IMR-90 (cell line): ENCODE results near the gene SLC25A22. TPM values are rescaled to one million over a fixed set of nuclear protein-coding genes. Genes with fewer than 3 reads are reported as not detected.

ENCODE experiments used
- ATAC-seq: fragments of 200-7000 bp; cut with Tn5 transposase; 2 replicates; pipeline ENCODE4 v1.9.1; 2020; ENCODE audit warnings: low read depth, mild to moderate bottlenecking, moderate library complexity
- Bru-seq: library from RNA; stranded (reverse); fragments of 400-500 nt; gene quantifications from one replicate; lab custom pipeline; 2021; lab: Mats Ljungman, UMichigan
- BruChase-seq, 2 experiments: library from RNA; stranded (reverse); fragments of 400-500 nt; gene quantifications; one replicate each; lab custom pipeline; 2021; lab: Mats Ljungman, UMichigan
- BruUV-seq: library from RNA; stranded (reverse); fragments of 400-500 nt; replicated peaks from 2 replicates; lab custom pipeline; 2021; lab: Mats Ljungman, UMichigan
- CTCF ChIA-PET: fragments of 300-600 bp; formaldehyde crosslinking; extraction: SDS; loops from one replicate; lab custom pipeline; 2021; ENCODE audit warnings: antibody characterized with exemption; lab: Yijun Ruan, JAX
- POLR2A ChIA-PET: fragments of 300-600 bp; sonication (Branson Sonifier 250); formaldehyde crosslinking; loops from one replicate; lab custom pipeline; 2022; ENCODE audit warnings: antibody characterized with exemption; ENCODE audit not compliant: unreplicated experiment; lab: Charles Lee
- DNase-seq: peaks from one replicate; pipeline ENCODE4 v3.0.0; 2013
- H2AFZ ChIP-seq: replicated peaks from 2 replicates; pipeline ENCODE3; 2013; ENCODE audit warnings: low read length, mild to moderate bottlenecking; ENCODE audit not compliant: poor library complexity
- H2AK5ac ChIP-seq: 2 replicates; pipeline ENCODE4 v1.6.1; 2013; ENCODE audit warnings: low read depth, low read length, inconsistent platforms
- H2AK9ac ChIP-seq: replicated peaks from 2 replicates; pipeline ENCODE3; 2013; ENCODE audit warnings: mild to moderate bottlenecking, low read depth, low read length, moderate library complexity; ENCODE audit not compliant: poor library complexity
- H2BK120ac ChIP-seq: 2 replicates; pipeline ENCODE4 v1.6.1; 2013; ENCODE audit warnings: low read depth, low read length, inconsistent platforms
- H2BK15ac ChIP-seq: 3 replicates; pipeline ENCODE4 v1.6.1; 2013; ENCODE audit warnings: low read depth, low read length, inconsistent platforms
- H2BK20ac ChIP-seq: 2 replicates; pipeline ENCODE4 v1.6.1; 2013; ENCODE audit warnings: low read depth, mild to moderate bottlenecking, inconsistent platforms, low read length, moderate library complexity
- H2BK5ac ChIP-seq: 2 replicates; pipeline ENCODE4 v1.6.1; 2013; ENCODE audit warnings: mild to moderate bottlenecking, low read depth, low read length, inconsistent platforms; ENCODE audit not compliant: poor library complexity, severe bottlenecking
- H3K14ac ChIP-seq: replicated peaks from 2 replicates; pipeline ENCODE4 v1.6.1; 2013; ENCODE audit warnings: low read depth, low read length, inconsistent platforms
- H3K18ac ChIP-seq: 2 replicates; pipeline ENCODE4 v1.6.1; 2013; ENCODE audit warnings: low read depth, low read length, control low read depth
- H3K23ac ChIP-seq: 2 replicates; pipeline ENCODE4 v1.6.1; 2013; ENCODE audit warnings: low read depth, low read length, inconsistent platforms
- H3K27ac ChIP-seq: 2 replicates; pipeline ENCODE4 v1.5.1; 2013; ENCODE audit warnings: mild to moderate bottlenecking, control low read depth, low read length; ENCODE audit not compliant: insufficient read depth
- H3K27me3 ChIP-seq: 2 replicates; pipeline ENCODE4 v1.6.1; 2013; ENCODE audit warnings: low read length; ENCODE audit not compliant: control insufficient read depth, insufficient read depth
- H3K36me3 ChIP-seq: 2 replicates; pipeline ENCODE4 v1.6.1; 2013; ENCODE audit warnings: low read length, mixed read lengths; ENCODE audit not compliant: control insufficient read depth, insufficient read depth
- H3K4ac ChIP-seq: 2 replicates; pipeline ENCODE4 v1.6.1; 2013; ENCODE audit warnings: low read depth, low read length, inconsistent platforms
- H3K4me1 ChIP-seq: 2 replicates; pipeline ENCODE4 v1.6.1; 2013; ENCODE audit warnings: low read length, mixed read lengths; ENCODE audit not compliant: control insufficient read depth, insufficient read depth
- H3K4me2 ChIP-seq: 2 replicates; pipeline ENCODE4 v1.6.1; 2013; ENCODE audit warnings: low read depth, mild to moderate bottlenecking, control low read depth, low read length, moderate library complexity
- H3K4me3 ChIP-seq: 2 replicates; pipeline ENCODE4 v1.5.1; 2013; ENCODE audit warnings: low read depth, mild to moderate bottlenecking, control low read depth, low read length, moderate library complexity; ENCODE audit not compliant: insufficient read depth
- H3K56ac ChIP-seq: 2 replicates; pipeline ENCODE4 v1.6.1; 2013; ENCODE audit warnings: low read length, inconsistent platforms; ENCODE audit not compliant: insufficient read depth; ENCODE audit errors: extremely low read depth
- H3K79me1 ChIP-seq, 2 experiments: 2 replicates each; pipeline ENCODE4 v1.6.1; 2013; ENCODE audit warnings: low read length in 2 of 2, inconsistent platforms in 1 of 2, low read depth in 1 of 2
- H3K9ac ChIP-seq: 2 replicates; pipeline ENCODE4 v1.6.1; 2013; ENCODE audit warnings: low read depth, low read length, control low read depth
- H3K9me1 ChIP-seq: 2 replicates; pipeline ENCODE4 v1.6.1; 2013; ENCODE audit warnings: low read length, inconsistent platforms; ENCODE audit not compliant: insufficient read depth
- H3K9me3 ChIP-seq: 2 replicates; pipeline ENCODE4 v1.6.1; 2013; ENCODE audit warnings: low read length; ENCODE audit not compliant: control insufficient read depth, insufficient read depth
- H4K20me1 ChIP-seq: 2 replicates; pipeline ENCODE4 v1.6.1; 2013; ENCODE audit warnings: low read length, inconsistent platforms; ENCODE audit not compliant: insufficient read depth
- H4K5ac ChIP-seq: 2 replicates; pipeline ENCODE4 v1.6.1; 2013; ENCODE audit warnings: mild to moderate bottlenecking, low read depth, low read length, control low read depth
- H4K8ac ChIP-seq, 2 experiments: 2 replicates each; pipeline ENCODE4 v1.6.1; 2013; ENCODE audit warnings: low read depth in 2 of 2, low read length in 2 of 2, control low read depth in 1 of 2, inconsistent platforms in 1 of 2
- H4K91ac ChIP-seq: 2 replicates; pipeline ENCODE4 v1.6.1; 2013; ENCODE audit warnings: low read depth, low read length, inconsistent platforms; ENCODE audit not compliant: insufficient read depth
- BHLHE40 ChIP-seq: fragments of 150-350 bp; IDR thresholded peaks from 2 replicates; pipeline ENCODE4 v1.6.1; 2016; ENCODE audit warnings: mild to moderate bottlenecking, low read depth, low read length
- CEBPB ChIP-seq: IDR thresholded peaks from 2 replicates; pipeline ENCODE4 v1.6.1; 2012; ENCODE audit warnings: low read depth, low read length, improper control_type of control experiment
- CHD1 ChIP-seq: IDR thresholded peaks from 2 replicates; pipeline ENCODE4 v1.6.1; 2012; ENCODE audit warnings: low read depth, low read length, improper control_type of control experiment
- FOS ChIP-seq: fragments of 150-350 bp; IDR thresholded peaks from 2 replicates; pipeline ENCODE4 v1.6.1; 2016; ENCODE audit warnings: low read depth, low read length
- MAFK ChIP-seq: IDR thresholded peaks from 2 replicates; pipeline ENCODE4 v1.6.1; 2012; ENCODE audit warnings: low read depth, low read length, improper control_type of control experiment
- MAZ ChIP-seq: IDR thresholded peaks from 2 replicates; pipeline ENCODE4 v1.6.1; 2012; ENCODE audit warnings: low read depth, mild to moderate bottlenecking, low read length, improper control_type of control experiment, moderate library complexity, borderline replicate concordance
- MXI1 ChIP-seq: IDR thresholded peaks from 2 replicates; pipeline ENCODE4 v1.6.1; 2012; ENCODE audit warnings: low read depth, mild to moderate bottlenecking, low read length, moderate library complexity, borderline replicate concordance
- NFE2L2 ChIP-seq: fragments of 150-350 bp; IDR thresholded peaks from 2 replicates; pipeline ENCODE4 v1.6.1; 2016; ENCODE audit warnings: low read depth, mild to moderate bottlenecking, low read length
- POLR2A ChIP-seq: IDR thresholded peaks from 2 replicates; pipeline ENCODE4 v1.6.1; 2012; ENCODE audit warnings: mild to moderate bottlenecking, low read depth, low read length
- RAD21 ChIP-seq: IDR thresholded peaks from 2 replicates; pipeline ENCODE4 v1.6.1; 2012; ENCODE audit warnings: low read length, improper control_type of control experiment
- RCOR1 ChIP-seq: IDR thresholded peaks from 2 replicates; pipeline ENCODE4 v1.6.1; 2012; ENCODE audit warnings: mild to moderate bottlenecking, low read length, improper control_type of control experiment; ENCODE audit not compliant: insufficient replicate concordance
- RFX5 ChIP-seq: IDR thresholded peaks from 2 replicates; pipeline ENCODE4 v1.8.0; 2012; ENCODE audit warnings: low read depth, mild to moderate bottlenecking, low read length, moderate library complexity
- WGBS, 2 experiments: methylation state at CpG; one replicate each; pipeline versions ENCODE4 v1.1.5 to v1.1.7; 2013; ENCODE audit warnings: missing lambda C conversion rate in 2 of 2; ENCODE audit not compliant: insufficient read length in 1 of 2; ENCODE audit errors: extremely low coverage in 2 of 2; 5-methylcytosine and 5-hydroxymethylcytosine counted together
- dilution Hi-C: fragments of 300-500 bp; cut with HindIII; formaldehyde crosslinking; loops from one replicate; pipeline ENCODE4 v1.14.3; 2018; ENCODE audit warnings: low sequenced_read_pairs; ENCODE audit not compliant: unreplicated experiment
- in situ Hi-C: fragments of 300-500 bp; cut with MboI; formaldehyde crosslinking; loops from 3 replicates; pipeline ENCODE4 v1.14.3; 2019; ENCODE audit warnings: low sequenced_read_pairs, inconsistent platforms, mixed read lengths
- intact Hi-C: fragments of 100-400 bp; cut with micrococcal nuclease; formaldehyde crosslinking; loops from 2 replicates; pipeline ENCODE4 v1.10.0; 2022
- long read RNA-seq: library from polyadenylated mRNA; unstranded; transcript quantifications from one replicate; pipeline ENCODE4 v2.0.0, GENCODE V29; 2021; ENCODE audit not compliant: unreplicated experiment
- polyA plus RNA-seq, 3 experiments: library from polyadenylated mRNA; depleted of rRNA; stranded (reverse); fragments of >200 nt; gene quantifications; 2 replicates each; pipeline ENCODE4 v1.2.3, GENCODE V29; 2012; ENCODE audit warnings: low replicate concordance in 1 of 3
- total RNA-seq: library from RNA; depleted of rRNA; stranded (reverse); fragments of >200 nt; gene quantifications from 2 replicates; pipeline ENCODE4 v1.2.3, GENCODE V29; 2012; rRNA removed
- TF ChIP-seq, protein P1 (sequence below): fragments of 150-350 bp; IDR thresholded peaks from 2 replicates; pipeline ENCODE4 v1.6.1; 2016; ENCODE audit warnings: low read depth, mild to moderate bottlenecking, low read length, moderate library complexity, borderline replicate concordance
- TF ChIP-seq, protein P2 (sequence below): fragments of 150-350 bp; IDR thresholded peaks from 2 replicates; pipeline ENCODE4 v1.6.1; 2017; ENCODE audit warnings: mild to moderate bottlenecking, antibody characterized with exemption, low read length, low read depth

Gene SLC25A22
- total RNA-seq (7.2 and 8.2 TPM in 2 replicates), polyA plus RNA-seq (2012; rRNA removed) (41.3 and 48.8 TPM in 2 replicates), Bru-seq, nascent RNA (percentile 42 among the genes with signal in this experiment), BruChase-seq, experiment 1, labeled RNA remaining after a 6-hour chase (percentile 50 among the genes with signal in this experiment), BruChase-seq, experiment 2, labeled RNA remaining after a 2-hour chase (percentile 52 among the genes with signal in this experiment)
- 33.9 and 46.7 TPM in 2 replicates for polyA plus RNA-seq (2012; cell fraction: cytosol; rRNA removed)
- polyA plus RNA-seq (2012; cell fraction: nucleus; rRNA removed; ENCODE audit: low replicate concordance): 73.0 and 204 TPM in 2 replicates
- long read RNA-seq, transcript SLC25A22-228 (10 exons, 2,692 nt): major isoform, 7 of 19 reads
- long read RNA-seq, partial matches to known transcripts: 2 of 19 reads
- long read RNA-seq, other reads (novel, unspliced or antisense): 8 of 19 reads

- Histone ChIP-seq H3K4me3 (peak within 1 kb of the TSS; percentile 61), H3K4me2 (peak within 1 kb of the TSS; percentile 96), H3K27me3 (no peaks in the 10 kb centered on the region), H3K9me1 (peaks cover 6% of the 10 kb centered on the region; the same call in 1 of the 2 replicates), H2BK20ac (no peak within 1 kb of the TSS), H3K36me3 (peaks cover 40% of the 10 kb centered on the region), H2AK5ac (peak within 1 kb of the TSS; percentile 90; the same call in 1 of the 2 replicates), H2BK5ac (peak within 1 kb of the TSS; percentile 70), H2AK9ac (peak within 1 kb of the TSS; percentile 95), H2AFZ (peak within 1 kb of the TSS; percentile 93), H3K14ac (peak within 1 kb of the TSS; percentile 87; the same call in 1 of the 2 replicates), H3K9me3 (no peaks in the 10 kb centered on the region), H3K23ac (peak within 1 kb of the TSS; percentile 63; the same call in 1 of the 2 replicates), H3K4me1 (peaks cover 11% of the 10 kb centered on the region), H4K91ac (peak within 1 kb of the TSS; percentile 87), H4K8ac (peak within 1 kb of the TSS; percentile 35 to 71; a peak in 2 of 4 replicates), H3K9ac (peak within 1 kb of the TSS; percentile 84), H2BK15ac (peak within 1 kb of the TSS; percentile 43; the same call in 1 of the 3 replicates), H4K5ac (peak within 1 kb of the TSS; percentile 1; the same call in 1 of the 2 replicates), H4K20me1 (peaks cover 18% of the 10 kb centered on the region), H3K56ac (peak within 1 kb of the TSS; percentile 38), H3K18ac (no peak within 1 kb of the TSS), H3K79me1 (peaks cover 0 to 31% of the 10 kb centered on the region in 2 experiments; a peak in 3 of 4 replicates), H2BK120ac (0 out of 2 replicates have a peak within 1 kb of the TSS, but pooled peaks have one; percentile 20), H3K27ac (peak within 1 kb of the TSS; percentile 89), H3K4ac (peak within 1 kb of the TSS; percentile 85)
- ATAC-seq: peak; percentile 73
- dilution Hi-C loops: no loop called here
- in situ Hi-C loops: no loop called here
- peak; percentile 71 for DNase-seq
- no TSS peak for BruUV-seq
- CTCF ChIA-PET: interaction anchor here (0.6 kb wide), 1 partner anchor 37 kb away, joined by 3 read pairs; no protein-coding TSS in a partner anchor
- intact Hi-C loops: no loop called here
- POLR2A ChIA-PET: no interaction called here
- whole genome bisulfite sequencing, 2 experiments: 0% methylated on average over 41 of the region's 69 CpGs; no CpG with 5 or more reads in 1 of the 2 experiments
- TF ChIP-seq MAZ (peak; percentile 86), RCOR1 (no peak), FOS (no peak), MAFK (no peak), RFX5 (no peak), CEBPB (no peak), POLR2A (no peak), MXI1 (peak; percentile 75), RAD21 (peak; percentile 57), BHLHE40 (peak; percentile 27; the same call in 1 of the 2 replicates), CHD1 (no peak), NFE2L2 (no peak)
- TF ChIP-seq, protein P1, sequence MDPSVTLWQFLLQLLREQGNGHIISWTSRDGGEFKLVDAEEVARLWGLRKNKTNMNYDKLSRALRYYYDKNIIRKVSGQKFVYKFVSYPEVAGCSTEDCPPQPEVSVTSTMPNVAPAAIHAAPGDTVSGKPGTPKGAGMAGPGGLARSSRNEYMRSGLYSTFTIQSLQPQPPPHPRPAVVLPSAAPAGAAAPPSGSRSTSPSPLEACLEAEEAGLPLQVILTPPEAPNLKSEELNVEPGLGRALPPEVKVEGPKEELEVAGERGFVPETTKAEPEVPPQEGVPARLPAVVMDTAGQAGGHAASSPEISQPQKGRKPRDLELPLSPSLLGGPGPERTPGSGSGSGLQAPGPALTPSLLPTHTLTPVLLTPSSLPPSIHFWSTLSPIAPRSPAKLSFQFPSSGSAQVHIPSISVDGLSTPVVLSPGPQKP: no peak
- TF ChIP-seq, protein P2, sequence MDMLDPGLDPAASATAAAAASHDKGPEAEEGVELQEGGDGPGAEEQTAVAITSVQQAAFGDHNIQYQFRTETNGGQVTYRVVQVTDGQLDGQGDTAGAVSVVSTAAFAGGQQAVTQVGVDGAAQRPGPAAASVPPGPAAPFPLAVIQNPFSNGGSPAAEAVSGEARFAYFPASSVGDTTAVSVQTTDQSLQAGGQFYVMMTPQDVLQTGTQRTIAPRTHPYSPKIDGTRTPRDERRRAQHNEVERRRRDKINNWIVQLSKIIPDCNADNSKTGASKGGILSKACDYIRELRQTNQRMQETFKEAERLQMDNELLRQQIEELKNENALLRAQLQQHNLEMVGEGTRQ: 0 out of 2 replicates have a peak, but pooled peaks have one; percentile 4
These were observed at the start of gene SLC25A22 for GRCh38 chr11:798093-798713. Gene SLC25A22, minus strand, starts transcription at chr11:798281. Its CDS starts 3,275 bp downstream, at chr11:795006.
